Mesenchymal stem cell (in vitro differentiated cells and primary cell): ENCODE results near the gene PSMD1.

ENCODE experiments used
- DNase-seq: peaks from one replicate; pipeline ENCODE4 v3.0.0-alpha.2; 2013
- H2AFZ ChIP-seq: one replicate; pipeline ENCODE4 v1.6.1; 2013; ENCODE audit warnings: low read depth, mild to moderate bottlenecking, control low read depth, inconsistent platforms, low read length, moderate library complexity
- H2AK5ac ChIP-seq: 2 replicates; pipeline ENCODE4 v1.6.1; 2013; ENCODE audit warnings: low read length, moderate library complexity, mild to moderate bottlenecking, inconsistent platforms; ENCODE audit not compliant: severe bottlenecking
- H2BK120ac ChIP-seq: one replicate; pipeline ENCODE4 v1.6.1; 2013; ENCODE audit warnings: low read depth, mild to moderate bottlenecking, inconsistent platforms, low read length, moderate library complexity
- H2BK12ac ChIP-seq, 2 experiments: one replicate each; pipeline ENCODE4 v1.6.1; 2013; ENCODE audit warnings: inconsistent platforms in 2 of 2, low read length in 2 of 2, mild to moderate bottlenecking in 2 of 2, moderate library complexity in 2 of 2, control low read depth in 1 of 2
- H2BK15ac ChIP-seq: one replicate; pipeline ENCODE4 v1.6.1; 2013; ENCODE audit warnings: mild to moderate bottlenecking, low read depth, inconsistent platforms; ENCODE audit not compliant: poor library complexity, severe bottlenecking
- H2BK5ac ChIP-seq: 2 replicates; pipeline ENCODE4 v1.6.1; 2013; ENCODE audit warnings: low read depth, mild to moderate bottlenecking, low read length, control low read depth, inconsistent platforms; ENCODE audit not compliant: poor library complexity, severe bottlenecking
- H3K14ac ChIP-seq, 2 experiments: one replicate each; pipeline ENCODE4 v1.6.1; 2013; ENCODE audit warnings: inconsistent platforms in 2 of 2, low read length in 2 of 2, control low read depth in 1 of 2, mild to moderate bottlenecking in 1 of 2, moderate library complexity in 1 of 2
- H3K18ac ChIP-seq, 2 experiments: one replicate each; pipeline ENCODE4 v1.6.1; 2013; ENCODE audit warnings: inconsistent platforms in 2 of 2, low read length in 2 of 2, control low read depth in 1 of 2, low read depth in 1 of 2, mild to moderate bottlenecking in 1 of 2
- H3K23ac ChIP-seq, 2 experiments: one replicate each; pipeline ENCODE4 v1.6.1; 2013; ENCODE audit warnings: inconsistent platforms in 2 of 2, low read length in 2 of 2, mild to moderate bottlenecking in 2 of 2, moderate library complexity in 2 of 2, control low read depth in 1 of 2
- H3K27ac ChIP-seq: 2 replicates; pipeline ENCODE4 v1.5.1; 2013; ENCODE audit warnings: mild to moderate bottlenecking, moderate library complexity, low read length, control low read depth, inconsistent platforms; ENCODE audit not compliant: poor library complexity, severe bottlenecking
- H3K27me3 ChIP-seq, 2 experiments: 2 replicates each; pipeline versions ENCODE4 v1.6.1 to v1.7.0; 2013; ENCODE audit warnings: low read length in 2 of 2, mild to moderate bottlenecking in 2 of 2, moderate library complexity in 2 of 2, control low read depth in 1 of 2, inconsistent platforms in 1 of 2; ENCODE audit not compliant: control insufficient read depth in 1 of 2, insufficient read depth in 1 of 2
- H3K36me3 ChIP-seq, 2 experiments: 2 replicates each; pipeline versions ENCODE4 v1.6.1 to v1.7.0; 2013; ENCODE audit warnings: low read length in 2 of 2, control low read depth in 1 of 2, inconsistent platforms in 1 of 2, low read depth in 1 of 2, mild to moderate bottlenecking in 1 of 2; ENCODE audit not compliant: insufficient read depth in 2 of 2, control insufficient read depth in 1 of 2
- H3K4ac ChIP-seq, 2 experiments: one replicate each; pipeline ENCODE4 v1.6.1; 2013; ENCODE audit warnings: inconsistent platforms in 2 of 2, low read length in 2 of 2, mild to moderate bottlenecking in 2 of 2, moderate library complexity in 2 of 2, control low read depth in 1 of 2, low read depth in 1 of 2
- H3K4me1 ChIP-seq: 2 replicates; pipeline ENCODE4 v1.6.1; 2013; ENCODE audit warnings: low read depth, low read length, control low read depth; ENCODE audit not compliant: control insufficient read depth, insufficient read depth
- H3K4me2 ChIP-seq: 2 replicates; pipeline ENCODE4 v1.6.1; 2013; ENCODE audit warnings: low read length, mild to moderate bottlenecking, inconsistent platforms; ENCODE audit not compliant: poor library complexity, severe bottlenecking
- H3K4me3 ChIP-seq, 2 experiments: 2 replicates each; pipeline versions ENCODE4 v1.5.1 to v1.7.0; 2013; ENCODE audit warnings: low read length in 2 of 2, mild to moderate bottlenecking in 2 of 2, control low read depth in 1 of 2, low read depth in 1 of 2; ENCODE audit not compliant: insufficient read depth in 1 of 2
- H3K79me1 ChIP-seq: replicated peaks from 2 replicates; pipeline ENCODE4 v1.6.1; 2013; ENCODE audit warnings: mild to moderate bottlenecking, control low read depth, low read length, inconsistent platforms; ENCODE audit not compliant: poor library complexity, severe bottlenecking
- H3K9ac ChIP-seq: 2 replicates; pipeline ENCODE4 v1.7.0; 2013; ENCODE audit warnings: mild to moderate bottlenecking, low read length, moderate library complexity
- H3K9me3 ChIP-seq: 2 replicates; pipeline ENCODE4 v1.7.0; 2013; ENCODE audit warnings: mild to moderate bottlenecking, low read length; ENCODE audit not compliant: control insufficient read depth
- H4K8ac ChIP-seq: one replicate; pipeline ENCODE4 v1.6.1; 2013; ENCODE audit warnings: inconsistent platforms, mild to moderate bottlenecking, low read length, moderate library complexity
- H4K91ac ChIP-seq: one replicate; pipeline ENCODE4 v1.6.1; 2013; ENCODE audit warnings: mild to moderate bottlenecking, low read length, inconsistent platforms
- WGBS: methylation state at CpG from one replicate; pipeline ENCODE4 v1.1.7; 2013; ENCODE audit warnings: mixed read lengths; 5-methylcytosine and 5-hydroxymethylcytosine counted together

Gene PSMD1

GRCh38 chr2:231034291-231034882 lies 22.3 kb upstream of the PSMD1 start:
- no peak overlapping the region for H3K9ac ChIP-seq
- no peak overlapping the region for H3K14ac ChIP-seq
- H2AK5ac ChIP-seq: no peak overlapping the region
- no peak overlapping the region for H4K8ac ChIP-seq
- no peak overlapping the region for H3K18ac ChIP-seq
- peaks cover 16% of the 10 kb centered on the region for H3K4me1 ChIP-seq
- H3K4me3 ChIP-seq: no peak overlapping the region
- no peak overlapping the region for H2BK120ac ChIP-seq
- H3K27me3 ChIP-seq: peaks cover 70 to 77% of the 10 kb centered on the region in 2 experiments
- no peak overlapping the region for H3K27ac ChIP-seq
- H3K23ac ChIP-seq: no peak overlapping the region
- H4K91ac ChIP-seq: no peak overlapping the region
- no peak overlapping the region for H2BK5ac ChIP-seq
- H3K4me2 ChIP-seq: no peak overlapping the region
- H3K36me3 ChIP-seq: peaks cover 0 to 2% of the 10 kb centered on the region in 2 experiments
- no peaks in the 10 kb centered on the region for H3K79me1 ChIP-seq
- no peak overlapping the region for H2BK12ac ChIP-seq
- WGBS: 70% methylated on average over 2 of the region's 4 CpGs
- DNase-seq: no peak
- no peaks in the 10 kb centered on the region for H3K9me3 ChIP-seq
- H2BK15ac ChIP-seq: no peak overlapping the region
- H2AFZ ChIP-seq: no peak overlapping the region
- no peak overlapping the region for H3K4ac ChIP-seq

DNA sequence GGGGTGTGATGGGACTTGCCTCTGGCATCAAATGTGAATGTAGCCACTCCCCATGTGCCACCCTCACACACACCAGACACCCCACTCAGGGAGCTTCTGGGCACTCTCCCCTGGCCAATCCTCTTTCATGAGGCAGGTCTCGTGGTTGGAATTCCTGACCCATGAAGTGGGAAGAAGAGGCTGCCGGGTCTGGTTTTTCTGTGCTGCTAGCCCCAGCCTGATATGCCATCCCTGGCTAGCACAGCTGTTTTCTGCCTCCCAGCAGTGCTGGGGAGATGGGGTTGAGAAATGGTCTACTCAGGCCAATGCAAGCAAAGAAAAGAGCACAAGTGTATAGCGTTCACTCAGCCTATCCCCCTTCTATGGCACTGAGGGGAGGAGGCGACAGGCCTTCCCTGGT lies 20.5 kb upstream of the PSMD1 start:
- H2AFZ ChIP-seq: no peak overlapping the region
- H3K27ac ChIP-seq: no peak overlapping the region
- H2AK5ac ChIP-seq: no peak overlapping the region
- H3K4me1 ChIP-seq: peaks cover 16% of the 10 kb centered on the region
- peaks cover 82 to 90% of the 10 kb centered on the region in 2 experiments for H3K27me3 ChIP-seq
- H2BK15ac ChIP-seq: no peak overlapping the region
- H2BK12ac ChIP-seq: no peak overlapping the region
- DNase-seq: no peak
- 72% methylated on average over 4 of the region's 4 CpGs for WGBS
- no peak overlapping the region for H3K4me2 ChIP-seq
- no peak overlapping the region for H4K8ac ChIP-seq
- H3K14ac ChIP-seq: no peak overlapping the region
- H3K18ac ChIP-seq: no peak overlapping the region
- peaks cover 0 to 2% of the 10 kb centered on the region in 2 experiments for H3K36me3 ChIP-seq
- no peak overlapping the region for H2BK5ac ChIP-seq
- no peak overlapping the region for H3K9ac ChIP-seq
- H3K4ac ChIP-seq: no peak overlapping the region
- no peak overlapping the region for H3K4me3 ChIP-seq
- no peaks in the 10 kb centered on the region for H3K9me3 ChIP-seq
- no peak overlapping the region for H4K91ac ChIP-seq
- H3K23ac ChIP-seq: peak overlapping the region in 1 of 2 experiments; percentile 31
- H3K79me1 ChIP-seq: no peaks in the 10 kb centered on the region
- no peak overlapping the region for H2BK120ac ChIP-seq

- no peak overlapping the region for H3K4ac ChIP-seq
- peaks cover 16% of the 10 kb centered on the region for H3K4me1 ChIP-seq
- no peak overlapping the region for H2BK120ac ChIP-seq
- 73% methylated on average over 7 of the region's 12 CpGs for WGBS
- H3K27me3 ChIP-seq: peaks cover 82 to 91% of the 10 kb centered on the region in 2 experiments
- H3K27ac ChIP-seq: no peak overlapping the region
- H3K18ac ChIP-seq: no peak overlapping the region
- H4K91ac ChIP-seq: no peak overlapping the region
- H3K4me3 ChIP-seq: no peak overlapping the region
- H3K4me2 ChIP-seq: no peak overlapping the region
- no peak overlapping the region for H4K8ac ChIP-seq
- no peak overlapping the region for H2AFZ ChIP-seq
- no peak overlapping the region for H2BK15ac ChIP-seq
- H3K23ac ChIP-seq: no peak overlapping the region
- no peak overlapping the region for H2AK5ac ChIP-seq
- no peak overlapping the region for H2BK5ac ChIP-seq
- DNase-seq: no peak
- no peak overlapping the region for H3K9ac ChIP-seq
- no peak overlapping the region for H3K14ac ChIP-seq
- H2BK12ac ChIP-seq: no peak overlapping the region
- H3K79me1 ChIP-seq: no peaks in the 10 kb centered on the region
- no peaks in the 10 kb centered on the region for H3K9me3 ChIP-seq
- peaks cover 0 to 2% of the 10 kb centered on the region in 2 experiments for H3K36me3 ChIP-seq
These were observed 20.0 kb upstream of the PSMD1 start for GRCh38 chr2:231036578-231037106.

DNA sequence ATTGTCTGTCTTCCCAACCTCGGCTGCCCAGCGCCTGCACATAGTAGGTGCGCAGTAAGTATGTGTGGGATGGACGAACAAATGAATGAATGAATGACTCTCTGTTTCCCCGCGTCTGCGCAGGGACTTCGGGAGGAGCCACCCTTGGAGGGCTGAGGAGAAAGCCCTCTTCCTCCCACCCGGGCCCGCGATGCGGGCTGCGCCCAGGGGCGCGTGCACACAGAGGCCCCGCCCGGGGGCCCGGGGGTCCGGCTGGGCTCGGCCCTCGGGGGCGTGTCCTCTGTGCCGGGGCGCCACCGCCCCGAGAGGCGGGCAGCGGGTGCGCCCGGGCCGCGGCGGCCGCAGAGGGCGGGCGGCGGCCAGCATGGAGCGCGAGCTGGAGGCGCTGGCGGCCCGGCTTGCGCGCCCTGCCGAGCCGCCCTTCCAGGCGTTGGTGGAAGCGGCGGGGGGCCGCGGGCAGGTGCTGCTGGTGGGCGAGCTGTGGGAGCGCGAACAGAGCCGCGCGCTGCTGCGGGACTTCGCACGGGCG lies 19.4 kb upstream of the PSMD1 start, which contains the start of gene C2orf72:
C2orf72 (plus strand) TSS at position 322 of the 529 bp plus-strand sequence; CDS start at position 365, 43 bp downstream.
- Histone ChIP-seq H3K27ac (no peak within 1 kb of the TSS), H2BK5ac (no peak within 1 kb of the TSS), H4K8ac (no peak within 1 kb of the TSS)

More for the DNA sequence above, 19.4 kb upstream of the PSMD1 start, which contains the start of gene C2orf72:
- Histone ChIP-seq H3K79me1 (no peaks in the 10 kb centered on the region), H3K23ac (peak within 1 kb of the TSS in 1 of 2 experiments; percentile 34), H2AFZ (no peak within 1 kb of the TSS), H3K27me3 (peaks cover 82 to 91% of the 10 kb centered on the region in 2 experiments), H3K14ac (no peak within 1 kb of the TSS), H3K4ac (no peak within 1 kb of the TSS), H3K4me3 (peak within 1 kb of the TSS in 1 of 2 experiments; percentile 51), H2AK5ac (no peak within 1 kb of the TSS), H3K18ac (peak within 1 kb of the TSS in 1 of 2 experiments; percentile 30), H3K9ac (no peak within 1 kb of the TSS), H4K91ac (no peak within 1 kb of the TSS), H2BK120ac (no peak within 1 kb of the TSS), H3K9me3 (no peaks in the 10 kb centered on the region), H3K36me3 (peaks cover 0 to 2% of the 10 kb centered on the region in 2 experiments), H2BK15ac (peak within 1 kb of the TSS; percentile 44), H2BK12ac (no peak within 1 kb of the TSS), H3K4me1 (peaks cover 16% of the 10 kb centered on the region), H3K4me2 (peak within 1 kb of the TSS; percentile 83)
- 8% methylated on average over 23 of the region's 61 CpGs for WGBS
- no peak for DNase-seq
